Mucosa of rectum (tissue), 2 donors: ENCODE results near the gene ZNF564.
A peak's percentile ranks its signal among the peaks of the same experiment; 100 is the strongest.
"Not testable (repeated sequence)": the region's sequence is repeated elsewhere in the genome, so short reads cannot be mapped to it uniquely, and the experiment has no call there.

Experiments used
- H3K27ac ChIP-seq, 2 donors: one replicate each; pipeline ENCODE4 v1.7.0; 2013; ENCODE audit warnings: inconsistent platforms in 2 of 2, low read depth in 2 of 2, low read length in 2 of 2
- H3K27me3 ChIP-seq, 2 donors: one replicate each; pipeline ENCODE4 v1.7.0; 2013; ENCODE audit warnings: low read length in 2 of 2; ENCODE audit not compliant: control insufficient read depth in 2 of 2, insufficient read depth in 2 of 2
- H3K36me3 ChIP-seq, 2 donors: one replicate each; pipeline ENCODE4 v1.7.0; 2013; ENCODE audit warnings: low read length in 2 of 2; ENCODE audit not compliant: control insufficient read depth in 2 of 2, insufficient read depth in 2 of 2
- H3K4me1 ChIP-seq, 2 donors: one replicate each; pipeline ENCODE4 v1.7.0; 2013; ENCODE audit warnings: low read length in 2 of 2, mild to moderate bottlenecking in 1 of 2; ENCODE audit not compliant: control insufficient read depth in 2 of 2, insufficient read depth in 2 of 2
- H3K4me3 ChIP-seq, 2 donors: one replicate each; pipeline ENCODE4 v1.7.0; 2013; ENCODE audit warnings: low read length in 2 of 2
- H3K9ac ChIP-seq, 2 donors: one replicate each; pipeline ENCODE4 v1.7.0; 2013; ENCODE audit warnings: low read length in 2 of 2, low read depth in 1 of 2, mild to moderate bottlenecking in 1 of 2
- H3K9me3 ChIP-seq, 2 donors: one replicate each; pipeline ENCODE4 v1.7.0; 2013; ENCODE audit warnings: low read length in 2 of 2; ENCODE audit not compliant: control insufficient read depth in 2 of 2
- donor health status: healthy.
- donor health status: Normal muscosa, but diverticular disease.

Gene ZNF564

DNA sequence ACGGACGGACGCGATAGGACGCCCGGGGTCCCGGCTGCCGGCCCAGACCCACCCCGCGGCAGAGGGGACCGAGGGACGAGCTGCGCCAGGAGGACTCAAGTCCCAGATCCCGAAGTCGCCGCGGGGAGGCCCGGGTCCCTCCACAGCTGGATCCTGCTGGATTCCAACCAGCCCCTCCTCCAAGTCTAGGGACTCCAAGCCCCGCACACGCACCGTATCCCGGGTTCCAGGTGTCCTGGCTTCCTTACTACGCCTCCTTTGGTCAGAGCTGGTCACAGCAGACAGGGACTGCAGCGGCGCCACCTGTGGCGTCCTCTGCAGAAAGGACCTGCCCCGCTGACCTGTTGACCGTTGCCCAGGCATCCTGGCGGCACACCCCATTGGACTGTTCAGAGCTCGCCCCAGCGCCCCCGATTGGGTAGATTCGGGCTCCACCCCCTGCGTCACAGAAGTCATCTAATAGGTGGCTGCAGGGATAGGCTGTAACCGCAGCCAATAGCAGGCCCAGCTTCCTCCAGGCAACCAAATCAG, 37.7 kb downstream of the ZNF564 start:
- no peaks in the 10 kb centered on the region for H3K27me3 ChIP-seq
- no peak overlapping the region for H3K9ac ChIP-seq
- no peak overlapping the region for H3K4me3 ChIP-seq
- no peaks in the 10 kb centered on the region for H3K36me3 ChIP-seq
- no peak overlapping the region for H3K27ac ChIP-seq
- peaks cover 0 to 6% of the 10 kb centered on the region in 2 donors for H3K9me3 ChIP-seq
- no peaks in the 10 kb centered on the region for H3K4me1 ChIP-seq

DNA sequence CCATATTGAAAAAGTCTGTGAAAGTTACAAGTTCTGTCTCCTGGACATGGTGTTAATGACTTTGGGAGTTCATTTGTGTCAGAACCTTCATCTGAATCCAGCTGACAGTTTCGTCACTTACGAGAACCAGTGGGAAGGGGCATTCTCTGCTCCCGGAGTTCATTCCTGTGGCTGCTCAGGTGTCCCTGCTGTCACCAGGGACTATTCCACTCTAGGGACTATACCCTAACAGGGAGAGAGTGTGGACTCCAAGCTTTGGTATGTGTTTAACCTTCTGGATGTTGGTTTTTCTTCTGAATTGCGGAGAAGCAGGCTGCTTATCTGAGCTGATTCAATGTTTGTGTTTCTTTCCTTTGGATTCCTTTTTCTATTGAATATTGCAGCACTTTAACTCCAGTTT, 54.2 kb downstream of the ZNF564 start:
- Histone ChIP-seq H3K4me1 (peaks cover 0 to 6% of the 10 kb centered on the region in 2 donors), H3K9ac (no peak overlapping the region), H3K27me3 (no peaks in the 10 kb centered on the region), H3K9me3 (no peaks in the 10 kb centered on the region), H3K36me3 (no peaks in the 10 kb centered on the region), H3K27ac (no peak overlapping the region), H3K4me3 (no peak overlapping the region)

DNA sequence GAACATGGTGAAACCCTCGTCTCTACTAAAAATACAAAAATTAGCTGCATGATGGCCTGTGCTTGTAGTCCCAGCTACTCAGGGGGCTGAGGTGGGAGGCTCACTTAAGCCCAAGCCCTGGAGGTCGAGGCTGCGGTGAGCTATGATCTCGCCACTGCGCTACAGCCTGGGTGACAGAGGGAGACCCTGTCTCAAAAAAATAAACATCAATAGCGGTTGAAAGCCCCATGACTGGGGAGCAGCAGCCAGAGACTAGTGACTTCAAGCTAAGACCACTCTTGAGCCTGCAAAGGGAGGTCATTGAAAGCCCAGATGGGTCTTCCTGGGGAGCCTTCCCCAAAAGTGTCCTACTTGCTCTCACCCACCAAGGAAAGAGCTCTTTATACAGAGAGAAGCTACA, 54.8 kb downstream of the ZNF564 start:
- Histone ChIP-seq H3K9ac (no peak overlapping the region), H3K4me3 (no peak overlapping the region), H3K36me3 (no peaks in the 10 kb centered on the region), H3K27me3 (no peaks in the 10 kb centered on the region), H3K27ac (no peak overlapping the region), H3K4me1 (peaks cover 0 to 6% of the 10 kb centered on the region in 2 donors), H3K9me3 (no peaks in the 10 kb centered on the region)

DNA sequence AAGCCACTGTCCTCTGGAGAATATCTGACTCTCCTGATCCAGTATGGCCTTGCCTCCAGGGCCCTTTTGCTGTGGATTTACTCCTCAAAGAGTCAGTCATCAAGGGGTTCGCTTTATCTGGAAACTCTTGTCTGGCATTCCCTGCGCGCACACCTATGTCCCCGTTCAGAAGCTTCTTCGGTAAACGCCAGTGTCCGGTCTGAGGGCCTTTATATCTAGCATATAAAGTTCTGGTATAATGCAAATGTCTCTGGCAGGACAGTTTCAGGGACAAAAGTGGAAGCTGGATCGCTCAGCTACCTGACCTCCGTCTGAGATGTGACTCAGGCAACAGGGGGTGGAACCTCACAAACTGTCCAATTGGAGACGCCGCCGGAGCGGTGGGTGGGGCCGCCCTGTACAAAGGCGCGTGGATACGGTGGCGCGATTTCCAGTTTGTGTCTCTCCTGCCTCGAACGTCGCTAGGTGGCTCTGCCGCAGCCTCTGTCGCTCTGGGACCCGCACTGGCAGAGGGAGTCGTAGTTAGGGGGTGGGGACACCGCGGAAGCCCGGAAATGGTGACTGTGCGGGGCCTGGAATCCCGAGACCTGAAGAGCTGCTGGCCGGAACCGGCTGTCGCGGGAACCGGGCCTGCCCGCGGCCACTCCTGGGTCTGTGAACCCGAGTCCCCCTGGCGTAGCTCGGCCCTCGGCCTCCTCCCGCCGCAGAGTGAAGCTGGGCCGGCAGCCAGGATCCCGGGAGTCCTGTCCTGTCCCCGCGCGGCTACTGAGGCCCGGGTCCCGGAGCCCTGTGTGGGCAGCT, 56.1 kb downstream of the ZNF564 start:
- Histone ChIP-seq H3K27ac (peak overlapping the region; percentile 56 to 91), H3K9me3 (no peaks in the 10 kb centered on the region), H3K4me3 (peak overlapping the region; percentile 76 to 86), H3K4me1 (peaks cover 0 to 6% of the 10 kb centered on the region in 2 donors), H3K36me3 (no peaks in the 10 kb centered on the region), H3K9ac (peak overlapping the region; percentile 70 to 96), H3K27me3 (no peaks in the 10 kb centered on the region)

DNA sequence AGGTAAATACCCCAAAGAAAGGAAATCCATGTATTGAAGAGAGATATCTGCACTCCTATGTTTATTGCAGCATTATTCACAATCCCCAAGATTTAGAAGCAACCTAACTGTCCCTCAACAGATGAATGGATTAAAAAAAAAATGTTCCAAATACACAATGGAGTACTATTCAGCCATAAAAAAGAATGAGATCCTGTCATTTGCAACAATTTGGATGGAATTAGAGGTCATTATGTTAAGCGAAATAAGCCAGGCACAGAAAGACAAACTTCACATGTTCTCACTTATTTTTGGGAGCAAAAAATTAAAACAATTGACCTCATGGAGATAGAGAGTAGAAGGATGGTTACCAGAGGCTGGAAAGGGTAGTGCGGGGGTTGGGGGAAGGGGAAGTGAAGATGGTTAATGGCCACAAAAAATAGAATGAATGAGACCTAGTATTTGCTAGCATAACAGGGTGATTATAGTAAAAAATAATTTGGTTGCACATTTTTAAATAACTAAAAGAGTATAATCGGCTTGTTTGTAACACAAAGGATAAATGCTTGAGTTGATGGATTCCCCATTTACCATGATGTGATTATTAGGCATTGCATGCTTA, 56.9 kb downstream of the ZNF564 start:
- no peaks in the 10 kb centered on the region for H3K27me3 ChIP-seq
- peaks cover 0 to 6% of the 10 kb centered on the region in 2 donors for H3K4me1 ChIP-seq
- no peaks in the 10 kb centered on the region for H3K36me3 ChIP-seq
- H3K27ac ChIP-seq, result peak overlapping the region in 1 of 2 donors; percentile 91
- no peaks in the 10 kb centered on the region for H3K9me3 ChIP-seq
- peak overlapping the region in 1 of 2 donors; percentile 96 for H3K9ac ChIP-seq
- peak overlapping the region; percentile 76 to 86 for H3K4me3 ChIP-seq

DNA sequence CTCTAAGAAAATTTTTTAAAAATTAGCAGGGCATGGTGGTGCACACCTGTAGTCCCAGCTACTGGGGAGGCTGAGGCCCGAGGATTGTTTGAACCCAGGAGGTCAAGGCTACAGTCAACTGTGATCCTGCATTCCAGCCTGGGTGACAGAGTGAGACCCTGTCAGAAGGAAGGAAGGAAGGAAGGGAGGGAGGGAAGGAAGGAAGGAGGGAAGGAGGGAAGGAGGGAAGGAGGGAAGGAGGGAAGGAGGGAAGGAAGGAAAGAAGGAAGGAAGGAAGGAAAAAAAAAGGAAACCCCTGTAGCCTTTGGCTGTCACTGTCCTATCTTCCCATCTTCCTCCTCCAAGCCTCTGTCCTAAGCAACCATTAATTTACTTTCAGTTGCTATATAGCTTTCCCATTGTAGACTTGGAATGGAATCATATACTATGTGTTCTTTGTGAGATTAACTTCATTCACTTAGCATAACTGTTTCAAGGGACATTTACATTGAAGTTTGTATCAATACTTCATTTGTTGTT, 65.0 kb downstream of the ZNF564 start:
- not testable (repeated sequence) for H3K9ac ChIP-seq, H3K36me3 ChIP-seq, H3K9me3 ChIP-seq, H3K4me3 ChIP-seq, H3K27me3 ChIP-seq, H3K27ac ChIP-seq
- H3K4me1 ChIP-seq, result peaks cover 0 to 12% of the 10 kb centered on the region in 2 donors

DNA sequence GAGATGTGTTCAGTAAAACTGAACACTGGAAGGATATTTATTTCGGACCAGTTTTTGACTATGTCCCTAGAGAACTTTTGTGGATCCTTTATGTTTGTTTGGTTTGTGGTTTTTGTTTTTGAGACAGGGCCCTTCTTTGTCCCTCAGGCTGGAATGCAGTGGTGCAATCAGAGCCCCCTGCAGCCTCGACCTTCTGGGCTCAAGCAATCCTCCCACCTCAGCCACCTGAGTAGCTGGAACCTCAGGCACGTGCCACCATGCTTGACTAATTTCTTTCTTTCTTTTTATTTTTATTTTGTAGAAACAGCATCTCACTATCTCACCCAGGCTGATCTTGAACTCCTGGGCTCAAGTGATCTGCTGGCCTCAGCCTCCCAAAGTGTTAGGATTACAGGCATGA, 65.7 kb downstream of the ZNF564 start:
- Histone ChIP-seq H3K36me3 (no peaks in the 10 kb centered on the region), H3K4me1 (peaks cover 0 to 12% of the 10 kb centered on the region in 2 donors), H3K4me3 (no peak overlapping the region), H3K27me3 (no peaks in the 10 kb centered on the region), H3K9me3 (no peaks in the 10 kb centered on the region), H3K9ac (no peak overlapping the region), H3K27ac (no peak overlapping the region)

DNA sequence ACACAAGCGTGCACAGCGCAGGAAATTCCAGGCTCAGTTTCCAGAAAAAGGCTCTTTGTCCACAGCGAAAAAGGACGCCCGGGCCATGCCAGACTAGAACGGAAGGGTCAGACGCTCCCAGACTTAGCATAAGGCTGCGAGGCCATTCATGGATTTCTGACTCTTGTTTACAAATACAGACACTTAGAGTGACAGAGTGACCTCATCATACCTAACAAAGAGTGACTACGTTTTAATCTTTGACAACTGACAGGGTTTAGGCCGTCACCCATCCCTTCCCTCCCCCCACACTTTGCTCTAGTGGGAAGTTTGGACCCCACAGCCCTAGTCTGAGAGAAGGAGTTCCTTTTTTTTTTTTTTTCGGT, 66.2 kb downstream of the ZNF564 start:
- Histone ChIP-seq H3K4me1 (peaks cover 0 to 12% of the 10 kb centered on the region in 2 donors), H3K27me3 (no peaks in the 10 kb centered on the region), H3K36me3 (no peaks in the 10 kb centered on the region), H3K27ac (peak overlapping the region; percentile 40 to 61), H3K4me3 (peak overlapping the region; percentile 93 to 95), H3K9me3 (no peaks in the 10 kb centered on the region), H3K9ac (peak overlapping the region; percentile 85 to 94)

DNA sequence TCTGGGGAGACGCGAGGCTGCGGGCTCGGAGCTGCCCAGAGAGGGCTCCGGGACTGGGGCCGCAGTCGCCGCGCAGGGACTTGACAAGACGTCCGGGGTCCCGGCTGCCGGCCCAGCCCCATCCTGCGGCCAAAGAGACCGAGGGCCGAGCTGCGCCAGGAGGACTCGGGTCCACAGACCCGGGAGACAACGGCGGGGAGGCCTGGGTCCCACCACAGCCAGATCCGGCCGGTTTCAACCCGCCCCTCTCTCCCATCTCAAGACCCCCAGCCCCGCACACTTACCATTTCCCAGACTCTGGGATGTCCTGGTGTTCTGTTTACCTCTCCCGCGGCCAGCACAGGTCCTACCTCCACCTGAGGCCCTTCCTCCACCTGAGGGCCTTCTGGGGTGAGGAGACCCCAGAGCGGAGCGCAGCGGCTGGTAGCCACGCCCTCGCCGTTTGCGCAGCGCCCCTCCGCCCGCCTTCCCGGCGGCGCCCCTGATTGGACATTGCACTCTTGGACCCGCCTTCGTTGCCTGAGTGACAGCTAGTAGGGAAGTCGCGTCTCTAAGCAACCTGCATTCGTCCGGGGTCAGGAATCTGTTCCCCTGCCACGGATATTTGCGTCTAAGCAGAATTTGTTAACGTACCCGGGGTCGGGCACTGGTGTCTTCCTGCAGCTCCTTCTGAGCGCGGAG, 66.8 kb downstream of the ZNF564 start, which contains the start of gene ZNF709:
Gene ZNF709, minus strand, starts transcription at position 446 of the 681 bp plus-strand sequence. Its CDS starts 159 bp downstream, at position 287.
- Histone ChIP-seq H3K36me3 (no peaks in the 10 kb centered on the region), H3K4me3 (peak within 1 kb of the TSS; percentile 93 to 95), H3K9me3 (no peaks in the 10 kb centered on the region), H3K27ac (peak within 1 kb of the TSS; percentile 40 to 70), H3K9ac (peak within 1 kb of the TSS; percentile 85 to 94), H3K4me1 (peaks cover 0 to 12% of the 10 kb centered on the region in 2 donors), H3K27me3 (no peaks in the 10 kb centered on the region)
